Mucosa of stomach (tissue), 1 donor: ENCODE results near the gene SFXN2.
"Not testable (repeated sequence)": the region's sequence is repeated elsewhere in the genome, so short reads cannot be mapped to it uniquely, and the experiment has no call there.

ENCODE experiments used
- H3K27me3 ChIP-seq: one replicate; pipeline ENCODE4 v1.7.0; 2013; ENCODE audit warnings: mild to moderate bottlenecking, low read length; ENCODE audit not compliant: control insufficient read depth, insufficient read depth
- H3K36me3 ChIP-seq: one replicate; pipeline ENCODE4 v1.7.0; 2013; ENCODE audit warnings: low read length; ENCODE audit not compliant: control insufficient read depth, insufficient read depth
- H3K4me1 ChIP-seq: one replicate; pipeline ENCODE4 v1.7.0; 2013; ENCODE audit warnings: mild to moderate bottlenecking, low read length; ENCODE audit not compliant: control insufficient read depth, insufficient read depth
- H3K4me3 ChIP-seq: one replicate; pipeline ENCODE4 v1.7.0; 2013; ENCODE audit warnings: low read length
- H3K9ac ChIP-seq: one replicate; pipeline ENCODE4 v1.7.0; 2013; ENCODE audit warnings: mild to moderate bottlenecking, low read length, moderate library complexity
- H3K9me3 ChIP-seq: one replicate; pipeline ENCODE4 v1.7.0; 2013; ENCODE audit warnings: mild to moderate bottlenecking, low read length, moderate library complexity; ENCODE audit not compliant: control insufficient read depth
- donor health status: Pancreatic carcinoma.

The SFXN2 gene

GRCh38 chr10:102691285-102692066 is 23.0 kb upstream of the SFXN2 start:
- Histone ChIP-seq H3K4me1 (no peaks in the 10 kb centered on the region), H3K9me3 (no peaks in the 10 kb centered on the region), H3K9ac (no peak overlapping the region), H3K4me3 (no peak overlapping the region), H3K27me3 (no peaks in the 10 kb centered on the region), H3K36me3 (no peaks in the 10 kb centered on the region)

- not testable (repeated sequence) for H3K9ac ChIP-seq, H3K27me3 ChIP-seq, H3K36me3 ChIP-seq, H3K4me1 ChIP-seq, H3K9me3 ChIP-seq, H3K4me3 ChIP-seq
These were observed 19.0 kb upstream of the SFXN2 start for GRCh38 chr10:102695401-102695800.

GRCh38 chr10:102696736-102697135 is 17.7 kb upstream of the SFXN2 start:
- Histone ChIP-seq H3K9me3 (no peaks in the 10 kb centered on the region), H3K36me3 (peaks cover 6% of the 10 kb centered on the region), H3K4me3 (no peak overlapping the region), H3K9ac (no peak overlapping the region), H3K27me3 (no peaks in the 10 kb centered on the region), H3K4me1 (no peaks in the 10 kb centered on the region)

- Histone ChIP-seq H3K9me3 (no peaks in the 10 kb centered on the region), H3K27me3 (no peaks in the 10 kb centered on the region), H3K36me3 (peaks cover 6% of the 10 kb centered on the region), H3K4me3 (no peak overlapping the region), H3K9ac (no peak overlapping the region), H3K4me1 (no peaks in the 10 kb centered on the region)
These were observed 15.5 kb upstream of the SFXN2 start for GRCh38 chr10:102698894-102699293.

- Histone ChIP-seq H3K4me1 (no peaks in the 10 kb centered on the region), H3K9ac (no peak overlapping the region), H3K27me3 (no peaks in the 10 kb centered on the region)
These were observed 13.2 kb upstream of the SFXN2 start for GRCh38 chr10:102701272-102701671.

GRCh38 chr10:102701796-102702195 is 12.6 kb upstream of the SFXN2 start:
- Histone ChIP-seq H3K36me3 (peaks cover 6% of the 10 kb centered on the region), H3K27me3 (no peaks in the 10 kb centered on the region), H3K9ac (no peak overlapping the region), H3K4me3 (no peak overlapping the region), H3K4me1 (no peaks in the 10 kb centered on the region), H3K9me3 (no peaks in the 10 kb centered on the region)

More at GRCh38 chr10:102701272-102701671, 13.2 kb upstream of the SFXN2 start:
- no peaks in the 10 kb centered on the region for H3K9me3 ChIP-seq
- peaks cover 6% of the 10 kb centered on the region for H3K36me3 ChIP-seq
- H3K4me3 ChIP-seq = no peak overlapping the region

GRCh38 chr10:102702742-102703141 is 11.7 kb upstream of the SFXN2 start:
- no peaks in the 10 kb centered on the region for H3K9me3 ChIP-seq

GRCh38 chr10:102704915-102705314 is 9.5 kb upstream of the SFXN2 start:
- Histone ChIP-seq H3K4me1 (no peaks in the 10 kb centered on the region), H3K9me3 (no peaks in the 10 kb centered on the region), H3K9ac (no peak overlapping the region), H3K4me3 (no peak overlapping the region), H3K27me3 (no peaks in the 10 kb centered on the region), H3K36me3 (no peaks in the 10 kb centered on the region)

More at GRCh38 chr10:102702742-102703141, 11.7 kb upstream of the SFXN2 start:
- Histone ChIP-seq H3K4me3 (no peak overlapping the region), H3K36me3 (peaks cover 6% of the 10 kb centered on the region), H3K27me3 (no peaks in the 10 kb centered on the region), H3K9ac (no peak overlapping the region), H3K4me1 (no peaks in the 10 kb centered on the region)

- H3K4me1 ChIP-seq = no peaks in the 10 kb centered on the region
- H3K36me3 ChIP-seq = no peaks in the 10 kb centered on the region
- no peaks in the 10 kb centered on the region for H3K9me3 ChIP-seq
- no peak overlapping the region for H3K9ac ChIP-seq
- H3K4me3 ChIP-seq = no peak overlapping the region
- H3K27me3 ChIP-seq = no peaks in the 10 kb centered on the region
These were observed 8.9 kb upstream of the SFXN2 start for GRCh38 chr10:102705531-102705930.

GRCh38 chr10:102710609-102711008 is 3.8 kb upstream of the SFXN2 start:
- Histone ChIP-seq H3K4me3 (no peak overlapping the region), H3K9me3 (no peaks in the 10 kb centered on the region), H3K36me3 (no peaks in the 10 kb centered on the region), H3K4me1 (peaks cover 5% of the 10 kb centered on the region), H3K27me3 (no peaks in the 10 kb centered on the region), H3K9ac (no peak overlapping the region)

- Histone ChIP-seq H3K36me3 (no peaks in the 10 kb centered on the region), H3K27me3 (no peaks in the 10 kb centered on the region), H3K4me1 (peaks cover 10% of the 10 kb centered on the region), H3K9ac (no peak overlapping the region), H3K4me3 (no peak overlapping the region), H3K9me3 (no peaks in the 10 kb centered on the region)
These were observed 2.3 kb upstream of the SFXN2 start for GRCh38 chr10:102712089-102712488.

GRCh38 chr10:102712843-102713538 is 1.4 kb upstream of the SFXN2 start:
- H3K36me3 ChIP-seq = no peaks in the 10 kb centered on the region
- H3K9ac ChIP-seq = peak overlapping the region; percentile 78
- no peaks in the 10 kb centered on the region for H3K27me3 ChIP-seq
- H3K9me3 ChIP-seq = no peaks in the 10 kb centered on the region
- peaks cover 10% of the 10 kb centered on the region for H3K4me1 ChIP-seq
- peak overlapping the region; percentile 98 for H3K4me3 ChIP-seq
